ENCODE results near the gene JMY.

JMY gene

GRCh38 chr5:79235261-79235633, 684 bp upstream of the JMY start:
- 0 out of 2 replicates have a peak overlapping the region, but pooled peaks have one; percentile 48 for H2AFZ ChIP-seq (ENCODE audit: low read length)
- H3K36me3 ChIP-seq (ENCODE audit: insufficient read depth, low read length): no peaks in the 10 kb centered on the region

DNA sequence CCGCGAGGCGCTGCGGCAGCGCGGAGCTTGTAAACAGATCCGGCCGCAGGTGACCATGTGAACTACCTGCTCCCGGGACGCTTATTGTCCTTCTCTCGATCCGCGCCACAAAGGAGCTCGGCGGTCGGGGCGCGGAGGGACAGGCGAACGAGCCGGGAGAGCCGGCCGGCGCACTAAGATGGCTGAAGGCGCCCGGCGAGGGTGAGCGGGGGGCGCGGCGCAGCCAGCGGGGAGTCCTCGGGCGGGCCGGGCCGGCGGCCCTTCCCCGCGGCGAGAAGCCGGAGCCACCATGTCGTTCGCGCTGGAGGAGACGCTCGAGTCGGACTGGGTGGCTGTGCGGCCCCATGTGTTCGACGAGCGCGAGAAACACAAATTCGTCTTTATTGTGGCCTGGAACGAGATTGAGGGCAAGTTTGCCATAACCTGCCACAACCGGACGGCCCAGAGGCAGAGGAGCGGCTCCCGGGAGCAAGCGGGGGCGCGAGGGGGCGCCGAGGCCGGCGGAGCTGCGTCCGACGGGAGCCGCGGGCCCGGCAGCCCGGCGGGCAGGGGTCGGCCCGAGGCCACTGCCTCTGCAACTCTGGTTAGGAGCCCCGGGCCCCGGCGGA, 535 bp downstream of the JMY start:
- peaks cover 23% of the 10 kb centered on the region for H3K4me1 ChIP-seq (ENCODE audit: insufficient read depth, low read length, severe bottlenecking)
- no peaks in the 10 kb centered on the region; the same call in 1 of the 2 replicates for H3K27me3 ChIP-seq (ENCODE audit: insufficient read depth, low read length)
- 0 out of 2 replicates have a peak, but pooled peaks cover 3% of the 10 kb centered on the region for H3F3A ChIP-seq (ENCODE audit: insufficient read depth, low read length)
- no peaks in the 10 kb centered on the region for H3K79me2 ChIP-seq (ENCODE audit: insufficient read depth, low read length)
- H3K36me3 ChIP-seq (ENCODE audit: insufficient read depth, low read length): no peaks in the 10 kb centered on the region
- peak overlapping the region; percentile 49 for H3K9ac ChIP-seq (ENCODE audit: low read length)
- H3K9me3 ChIP-seq (ENCODE audit: low read length): no peaks in the 10 kb centered on the region
- H3K9me2 ChIP-seq (ENCODE audit: low read depth, low read length): no peaks in the 10 kb centered on the region
- H2AFZ ChIP-seq (ENCODE audit: low read length): no peak overlapping the region
- H4K20me1 ChIP-seq (ENCODE audit: insufficient read depth, low read length): no peaks in the 10 kb centered on the region
- TF ChIP-seq CTCF (IDR thresholded peaks at IDR 0.05; ENCODE audit: low read length) (no peak), EZH2 (IDR thresholded peaks at IDR 0.05; ENCODE audit: borderline replicate concordance, low read length) (no peak)
- peak overlapping the region; percentile 68 for H3K4me3 ChIP-seq (ENCODE audit: low read depth, low read length, poor library complexity, severe bottlenecking)
- H3K4me2 ChIP-seq (ENCODE audit: low read length): peak overlapping the region; percentile 81
- no peak overlapping the region for H3K27ac ChIP-seq (ENCODE audit: low read depth, low read length, poor library complexity, severe bottlenecking)

More at GRCh38 chr5:79235261-79235633, 684 bp upstream of the JMY start:
- H3K4me3 ChIP-seq (ENCODE audit: low read depth, low read length, poor library complexity, severe bottlenecking): peak overlapping the region; percentile 68
- H3K9ac ChIP-seq (ENCODE audit: low read length): peak overlapping the region; percentile 49; the same call in 1 of the 2 replicates
- no peaks in the 10 kb centered on the region for H4K20me1 ChIP-seq (ENCODE audit: insufficient read depth, low read length)
- no peaks in the 10 kb centered on the region for H3K27me3 ChIP-seq (ENCODE audit: insufficient read depth, low read length)
- TF ChIP-seq EZH2 (IDR thresholded peaks at IDR 0.05; ENCODE audit: borderline replicate concordance, low read length): no peak
- no peak for TF ChIP-seq CTCF (IDR thresholded peaks at IDR 0.05; ENCODE audit: low read length)
- H3K4me2 ChIP-seq (ENCODE audit: low read length): peak overlapping the region; percentile 81
- 0 out of 2 replicates have a peak, but pooled peaks cover 3% of the 10 kb centered on the region for H3F3A ChIP-seq (ENCODE audit: insufficient read depth, low read length)
- no peaks in the 10 kb centered on the region for H3K79me2 ChIP-seq (ENCODE audit: insufficient read depth, low read length)
- H3K9me3 ChIP-seq (ENCODE audit: low read length): no peaks in the 10 kb centered on the region
- no peaks in the 10 kb centered on the region for H3K9me2 ChIP-seq (ENCODE audit: low read depth, low read length)
- no peak overlapping the region for H3K27ac ChIP-seq (ENCODE audit: low read depth, low read length, poor library complexity, severe bottlenecking)
- peaks cover 23% of the 10 kb centered on the region for H3K4me1 ChIP-seq (ENCODE audit: insufficient read depth, low read length, severe bottlenecking)

- Histone ChIP-seq H3K9me2 (ENCODE audit: low read depth, low read length) (no peaks in the 10 kb centered on the region), H3K9ac (ENCODE audit: low read length) (peak overlapping the region; percentile 49; the same call in 1 of the 2 replicates), H3K9me3 (ENCODE audit: low read length) (no peaks in the 10 kb centered on the region), H3K4me1 (ENCODE audit: insufficient read depth, low read length, severe bottlenecking) (peaks cover 23% of the 10 kb centered on the region), H3K27me3 (ENCODE audit: insufficient read depth, low read length) (no peaks in the 10 kb centered on the region; the same call in 1 of the 2 replicates), H2AFZ (ENCODE audit: low read length) (no peak overlapping the region), H3K36me3 (ENCODE audit: insufficient read depth, low read length) (no peaks in the 10 kb centered on the region), H3K79me2 (ENCODE audit: insufficient read depth, low read length) (no peaks in the 10 kb centered on the region), H3K27ac (ENCODE audit: low read depth, low read length, poor library complexity, severe bottlenecking) (no peak overlapping the region), H3F3A (ENCODE audit: insufficient read depth, low read length) (0 out of 2 replicates have a peak, but pooled peaks cover 3% of the 10 kb centered on the region), H4K20me1 (ENCODE audit: insufficient read depth, low read length) (no peaks in the 10 kb centered on the region), H3K4me3 (ENCODE audit: low read depth, low read length, poor library complexity, severe bottlenecking) (peak overlapping the region; percentile 68), H3K4me2 (ENCODE audit: low read length) (peak overlapping the region; percentile 81)
- no peak for TF ChIP-seq CTCF (IDR thresholded peaks at IDR 0.05; ENCODE audit: low read length)
These were observed 1.2 kb downstream of the JMY start for GRCh38 chr5:79236970-79237739.
